ENCODE data around the gene CCDC60. TPM values are rescaled to one million over a fixed set of nuclear protein-coding genes. Genes with fewer than 3 reads are reported as not detected.

Gene CCDC60
- total RNA-seq, 1 experiment from 2014 or later: not detected

DNA sequence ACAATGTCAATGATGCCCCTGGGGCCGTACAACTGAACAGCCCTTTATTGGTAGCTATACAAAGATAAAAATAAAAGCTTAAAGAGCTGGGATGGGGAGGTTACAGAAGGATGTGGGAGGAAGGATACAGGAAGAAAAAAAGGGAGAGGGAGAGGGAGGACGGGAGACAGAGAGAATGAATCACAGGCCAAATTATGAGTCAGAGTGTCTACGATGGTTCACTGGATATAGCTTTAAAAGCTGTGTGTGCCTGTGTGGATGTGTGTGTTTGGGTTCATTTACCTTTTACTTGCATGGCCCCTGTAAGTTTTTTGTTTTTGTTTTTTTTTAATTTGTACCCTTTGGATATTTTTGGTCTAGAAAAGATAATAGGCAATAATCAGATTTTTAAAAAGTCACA, 111.9 kb downstream of the CCDC60 start:
- Histone ChIP-seq H3K4me1 (ENCODE audit: control insufficient read depth in 1 of 2, insufficient read depth in 2 of 2, low read length in 2 of 2) (peaks cover 0 to 4% of the 10 kb centered on the region in 2 experiments; a peak in 2 of 4 replicates), H3K27ac (ENCODE audit: low read depth, low read length) (no peak overlapping the region), H3K9ac (ENCODE audit: low read length) (no peak overlapping the region), H4K20me1 (ENCODE audit: insufficient read depth) (no peaks in the 10 kb centered on the region), H3K4me3 (replicated peaks in 1 of 2; ENCODE audit: low read depth in 1 of 2, low read length in 2 of 2) (no peak overlapping the region), H3K36me3 (ENCODE audit: control insufficient read depth in 1 of 2, insufficient read depth in 2 of 2, low read length in 2 of 2) (no peaks in the 10 kb centered on the region), H3K4me2 (ENCODE audit: low read length) (no peak overlapping the region), H2AFZ (ENCODE audit: low read depth, low read length, poor library complexity, severe bottlenecking) (no peak overlapping the region), H3K9me2 (ENCODE audit: insufficient read depth) (no peaks in the 10 kb centered on the region), H3K9me3 (ENCODE audit: control insufficient read depth in 1 of 2, insufficient read depth in 1 of 2, low read depth in 1 of 2, low read length in 2 of 2) (no peaks in the 10 kb centered on the region), H3K27me3 (ENCODE audit: insufficient read depth, low read length) (peaks cover 20% of the 10 kb centered on the region), H3K79me2 (ENCODE audit: insufficient read depth, low read length) (no peaks in the 10 kb centered on the region)
- TF ChIP-seq TCF7L2 (IDR thresholded peaks at IDR 0.05; ENCODE audit: borderline replicate concordance, extremely low read depth, insufficient read depth, insufficient read length) (no peak), EZH2phosphoT487 (IDR thresholded peaks at IDR 0.05; ENCODE audit: borderline replicate concordance) (no peak), ZNF274 (IDR thresholded peaks at IDR 0.05; ENCODE audit: low read depth, low read length) (no peak), EGR1 (IDR thresholded peaks at IDR 0.05; ENCODE audit: low read depth) (no peak), POLR2A (IDR thresholded peaks at IDR 0.05; ENCODE audit: borderline replicate concordance, extremely low read depth, insufficient read depth, insufficient read length) (no peak), POLR2AphosphoS5 (IDR thresholded peaks at IDR 0.05; ENCODE audit: low read depth, low read length) (no peak), ZFX (IDR thresholded peaks at IDR 0.05) (no peak), CBX3 (IDR thresholded peaks at IDR 0.05; ENCODE audit: low read depth) (no peak), SP1 (IDR thresholded peaks at IDR 0.05; ENCODE audit: low read depth) (no peak), ELF1 (IDR thresholded peaks at IDR 0.05; ENCODE audit: borderline replicate concordance, low read depth) (no peak), SRF (IDR thresholded peaks at IDR 0.05; ENCODE audit: low read depth) (no peak), SIN3A (IDR thresholded peaks at IDR 0.05; ENCODE audit: low read depth) (no peak), FOSL1 (IDR thresholded peaks at IDR 0.05; ENCODE audit: low read depth) (no peak), YY1 (IDR thresholded peaks at IDR 0.05; ENCODE audit: extremely low read depth, insufficient replicate concordance, low read depth, low read length) (no peak), EZH2 (IDR thresholded peaks at IDR 0.05) (no peak)
- TF ChIP-seq, protein P1, sequence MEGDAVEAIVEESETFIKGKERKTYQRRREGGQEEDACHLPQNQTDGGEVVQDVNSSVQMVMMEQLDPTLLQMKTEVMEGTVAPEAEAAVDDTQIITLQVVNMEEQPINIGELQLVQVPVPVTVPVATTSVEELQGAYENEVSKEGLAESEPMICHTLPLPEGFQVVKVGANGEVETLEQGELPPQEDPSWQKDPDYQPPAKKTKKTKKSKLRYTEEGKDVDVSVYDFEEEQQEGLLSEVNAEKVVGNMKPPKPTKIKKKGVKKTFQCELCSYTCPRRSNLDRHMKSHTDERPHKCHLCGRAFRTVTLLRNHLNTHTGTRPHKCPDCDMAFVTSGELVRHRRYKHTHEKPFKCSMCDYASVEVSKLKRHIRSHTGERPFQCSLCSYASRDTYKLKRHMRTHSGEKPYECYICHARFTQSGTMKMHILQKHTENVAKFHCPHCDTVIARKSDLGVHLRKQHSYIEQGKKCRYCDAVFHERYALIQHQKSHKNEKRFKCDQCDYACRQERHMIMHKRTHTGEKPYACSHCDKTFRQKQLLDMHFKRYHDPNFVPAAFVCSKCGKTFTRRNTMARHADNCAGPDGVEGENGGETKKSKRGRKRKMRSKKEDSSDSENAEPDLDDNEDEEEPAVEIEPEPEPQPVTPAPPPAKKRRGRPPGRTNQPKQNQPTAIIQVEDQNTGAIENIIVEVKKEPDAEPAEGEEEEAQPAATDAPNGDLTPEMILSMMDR (IDR thresholded peaks at IDR 0.05 in 2 of 3, conservative IDR thresholded peaks at IDR 0.05 in 1 of 3; ENCODE audit: borderline replicate concordance in 1 of 3, insufficient read depth in 1 of 3, low read depth in 2 of 3, low read length in 2 of 3): no peak
- TF ChIP-seq, protein P2, sequence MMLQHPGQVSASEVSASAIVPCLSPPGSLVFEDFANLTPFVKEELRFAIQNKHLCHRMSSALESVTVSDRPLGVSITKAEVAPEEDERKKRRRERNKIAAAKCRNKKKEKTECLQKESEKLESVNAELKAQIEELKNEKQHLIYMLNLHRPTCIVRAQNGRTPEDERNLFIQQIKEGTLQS (IDR thresholded peaks at IDR 0.05): no peak
- TF ChIP-seq, protein P3, sequence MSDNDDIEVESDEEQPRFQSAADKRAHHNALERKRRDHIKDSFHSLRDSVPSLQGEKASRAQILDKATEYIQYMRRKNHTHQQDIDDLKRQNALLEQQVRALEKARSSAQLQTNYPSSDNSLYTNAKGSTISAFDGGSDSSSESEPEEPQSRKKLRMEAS (IDR thresholded peaks at IDR 0.05): no peak
- TF ChIP-seq, protein P4, sequence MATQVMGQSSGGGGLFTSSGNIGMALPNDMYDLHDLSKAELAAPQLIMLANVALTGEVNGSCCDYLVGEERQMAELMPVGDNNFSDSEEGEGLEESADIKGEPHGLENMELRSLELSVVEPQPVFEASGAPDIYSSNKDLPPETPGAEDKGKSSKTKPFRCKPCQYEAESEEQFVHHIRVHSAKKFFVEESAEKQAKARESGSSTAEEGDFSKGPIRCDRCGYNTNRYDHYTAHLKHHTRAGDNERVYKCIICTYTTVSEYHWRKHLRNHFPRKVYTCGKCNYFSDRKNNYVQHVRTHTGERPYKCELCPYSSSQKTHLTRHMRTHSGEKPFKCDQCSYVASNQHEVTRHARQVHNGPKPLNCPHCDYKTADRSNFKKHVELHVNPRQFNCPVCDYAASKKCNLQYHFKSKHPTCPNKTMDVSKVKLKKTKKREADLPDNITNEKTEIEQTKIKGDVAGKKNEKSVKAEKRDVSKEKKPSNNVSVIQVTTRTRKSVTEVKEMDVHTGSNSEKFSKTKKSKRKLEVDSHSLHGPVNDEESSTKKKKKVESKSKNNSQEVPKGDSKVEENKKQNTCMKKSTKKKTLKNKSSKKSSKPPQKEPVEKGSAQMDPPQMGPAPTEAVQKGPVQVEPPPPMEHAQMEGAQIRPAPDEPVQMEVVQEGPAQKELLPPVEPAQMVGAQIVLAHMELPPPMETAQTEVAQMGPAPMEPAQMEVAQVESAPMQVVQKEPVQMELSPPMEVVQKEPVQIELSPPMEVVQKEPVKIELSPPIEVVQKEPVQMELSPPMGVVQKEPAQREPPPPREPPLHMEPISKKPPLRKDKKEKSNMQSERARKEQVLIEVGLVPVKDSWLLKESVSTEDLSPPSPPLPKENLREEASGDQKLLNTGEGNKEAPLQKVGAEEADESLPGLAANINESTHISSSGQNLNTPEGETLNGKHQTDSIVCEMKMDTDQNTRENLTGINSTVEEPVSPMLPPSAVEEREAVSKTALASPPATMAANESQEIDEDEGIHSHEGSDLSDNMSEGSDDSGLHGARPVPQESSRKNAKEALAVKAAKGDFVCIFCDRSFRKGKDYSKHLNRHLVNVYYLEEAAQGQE (IDR thresholded peaks at IDR 0.05; ENCODE audit: low read depth): no peak
- TF ChIP-seq, protein P5, sequence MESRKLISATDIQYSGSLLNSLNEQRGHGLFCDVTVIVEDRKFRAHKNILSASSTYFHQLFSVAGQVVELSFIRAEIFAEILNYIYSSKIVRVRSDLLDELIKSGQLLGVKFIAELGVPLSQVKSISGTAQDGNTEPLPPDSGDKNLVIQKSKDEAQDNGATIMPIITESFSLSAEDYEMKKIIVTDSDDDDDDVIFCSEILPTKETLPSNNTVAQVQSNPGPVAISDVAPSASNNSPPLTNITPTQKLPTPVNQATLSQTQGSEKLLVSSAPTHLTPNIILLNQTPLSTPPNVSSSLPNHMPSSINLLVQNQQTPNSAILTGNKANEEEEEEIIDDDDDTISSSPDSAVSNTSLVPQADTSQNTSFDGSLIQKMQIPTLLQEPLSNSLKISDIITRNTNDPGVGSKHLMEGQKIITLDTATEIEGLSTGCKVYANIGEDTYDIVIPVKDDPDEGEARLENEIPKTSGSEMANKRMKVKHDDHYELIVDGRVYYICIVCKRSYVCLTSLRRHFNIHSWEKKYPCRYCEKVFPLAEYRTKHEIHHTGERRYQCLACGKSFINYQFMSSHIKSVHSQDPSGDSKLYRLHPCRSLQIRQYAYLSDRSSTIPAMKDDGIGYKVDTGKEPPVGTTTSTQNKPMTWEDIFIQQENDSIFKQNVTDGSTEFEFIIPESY (IDR thresholded peaks at IDR 0.05; ENCODE audit: extremely low read depth, insufficient replicate concordance, low read length): no peak
- ChIA-PET POLR2A (no interaction called here), CTCF (interaction anchor here (0.6 to 4.1 kb wide), 3 partner anchors 30 to 100 kb away, joined by 3 to 30 read pairs (median 3); no protein-coding TSS in a partner anchor), RAD21 (ENCODE audit: low non-redundant PET in 1 of 2, low total read pairs in 2 of 2, uncharacterized antibody in 2 of 2, unreplicated experiment in 2 of 2) (no interaction called here)
- BruUV-seq (replicated peaks): no TSS peak
- intact Hi-C loops (cut with micrococcal nuclease): no loop called here
- ATAC-seq (no peak), DNase-seq (ENCODE audit: low read depth, low spot score) (no peak)

Data from HCT116 (cell line).